Right kidney (tissue), 1 donor: ENCODE data around the gene DPP6.

Experiments
- DNase-seq: peaks from one replicate; pipeline ENCODE4 v3.0.0-alpha.2; 2016

The DPP6 gene

GRCh38 chr7:154338701-154339506 is 286.7 kb downstream of the DPP6 start:
- DNase-seq, result no peak

- DNase-seq, result no peak
Measured at GRCh38 chr7:154342971-154343633, 290.9 kb downstream of the DPP6 start.

GRCh38 chr7:154343778-154344412 is 291.7 kb downstream of the DPP6 start:
- DNase-seq, result no peak

- DNase-seq, result no peak
Measured at GRCh38 chr7:154345093-154345492, 292.9 kb downstream of the DPP6 start.

- DNase-seq, result no peak
Measured at GRCh38 chr7:154347700-154348266, 295.6 kb downstream of the DPP6 start.

GRCh38 chr7:154350892-154351291 is 298.7 kb downstream of the DPP6 start:
- DNase-seq, result no peak

GRCh38 chr7:154353355-154353767 is 301.2 kb downstream of the DPP6 start:
- DNase-seq, result no peak

GRCh38 chr7:154364170-154364569 is 312.0 kb downstream of the DPP6 start:
- no peak for DNase-seq

- DNase-seq, result no peak
Measured at GRCh38 chr7:154371424-154371823, 319.2 kb downstream of the DPP6 start.

GRCh38 chr7:154372011-154372601 is 319.9 kb downstream of the DPP6 start:
- no peak for DNase-seq

GRCh38 chr7:154373956-154374355 is 321.8 kb downstream of the DPP6 start:
- no peak for DNase-seq

GRCh38 chr7:154375956-154376355 is 323.8 kb downstream of the DPP6 start:
- no peak for DNase-seq

GRCh38 chr7:154380771-154381170 is 328.6 kb downstream of the DPP6 start:
- no peak for DNase-seq

- DNase-seq, result no peak
Measured at GRCh38 chr7:154383045-154383444, 330.8 kb downstream of the DPP6 start.

GRCh38 chr7:154385214-154385613 is 333.0 kb downstream of the DPP6 start:
- DNase-seq, result no peak

- DNase-seq, result no peak
Measured at GRCh38 chr7:154387252-154387651, 335.1 kb downstream of the DPP6 start.

- no peak for DNase-seq
Measured at GRCh38 chr7:154388412-154388811, 336.2 kb downstream of the DPP6 start.

- no peak for DNase-seq
Measured at GRCh38 chr7:154388999-154389398, 336.8 kb downstream of the DPP6 start.

GRCh38 chr7:154390961-154391360 is 338.8 kb downstream of the DPP6 start:
- no peak for DNase-seq

GRCh38 chr7:154394804-154395203 is 342.6 kb downstream of the DPP6 start:
- no peak for DNase-seq

GRCh38 chr7:154406312-154406711 is 354.1 kb downstream of the DPP6 start:
- no peak for DNase-seq

GRCh38 chr7:154409703-154410311 is 357.6 kb downstream of the DPP6 start:
- peak; percentile 20 for DNase-seq
